ENCODE data around the gene ABCC10.

- TF ChIP-seq POLR2A (IDR thresholded peaks at IDR 0.05) (no peak), CTCF (IDR thresholded peaks at IDR 0.05) (no peak)
These were observed 38.6 kb downstream of the ABCC10 start for GRCh38 chr6:43465948-43466347.

Measured in Peyer's patch (tissue), 4 donors.